GM23248 (cell line): ENCODE results near the gene ZFPL1. TPM values are rescaled to one million over a fixed set of nuclear protein-coding genes. Genes with fewer than 3 reads are reported as not detected.

Experiments
- DNase-seq: peaks from one replicate; pipeline ENCODE4 v3.0.0-alpha.2; 2015
- H2AFZ ChIP-seq: fragments of 200-600 bp; sonication (generic); 2 replicates; pipeline ENCODE4 v1.6.1; 2016; ENCODE audit warnings: antibody characterized with exemption
- H3F3A ChIP-seq: fragments of 200-600 bp; sonication (generic); 2 replicates; pipeline ENCODE4 v1.6.1; 2016; ENCODE audit warnings: mild to moderate bottlenecking, antibody characterized with exemption, mixed run types; ENCODE audit not compliant: insufficient read depth
- H3K27ac ChIP-seq: fragments of 200-600 bp; sonication (generic); 2 replicates; pipeline ENCODE4 v1.5.1; 2016; ENCODE audit warnings: mild to moderate bottlenecking
- H3K27me3 ChIP-seq: fragments of 200-600 bp; sonication (generic); replicated peaks from 2 replicates; pipeline ENCODE4 v1.6.1; 2016; ENCODE audit warnings: mild to moderate bottlenecking; ENCODE audit not compliant: insufficient read depth
- H3K36me3 ChIP-seq: fragments of 200-600 bp; sonication (generic); 2 replicates; pipeline ENCODE4 v1.6.1; 2016; ENCODE audit warnings: low read depth, mild to moderate bottlenecking
- H3K4me1 ChIP-seq: fragments of 200-600 bp; sonication (generic); 2 replicates; pipeline ENCODE4 v1.6.1; 2016; ENCODE audit warnings: mild to moderate bottlenecking; ENCODE audit not compliant: insufficient read depth
- H3K4me2 ChIP-seq: fragments of 200-600 bp; sonication (generic); one replicate; pipeline ENCODE4 v1.6.1; 2016; ENCODE audit warnings: mild to moderate bottlenecking; ENCODE audit not compliant: unreplicated experiment
- H3K4me3 ChIP-seq: fragments of 200-600 bp; sonication (generic); 2 replicates; pipeline ENCODE4 v1.5.1; 2016; ENCODE audit warnings: mild to moderate bottlenecking
- H3K79me2 ChIP-seq: fragments of 200-600 bp; sonication (generic); 2 replicates; pipeline ENCODE4 v1.6.1; 2016; ENCODE audit warnings: mild to moderate bottlenecking; ENCODE audit not compliant: insufficient read depth
- H3K9ac ChIP-seq: fragments of 200-600 bp; sonication (generic); 2 replicates; pipeline ENCODE4 v1.6.1; 2016; ENCODE audit warnings: mild to moderate bottlenecking
- H3K9me2 ChIP-seq: fragments of 200-600 bp; sonication (generic); 2 replicates; pipeline ENCODE4 v1.6.1; 2016; ENCODE audit warnings: mixed run types, mild to moderate bottlenecking, moderate library complexity; ENCODE audit not compliant: insufficient read depth
- H3K9me3 ChIP-seq: fragments of 200-600 bp; sonication (generic); one replicate; pipeline ENCODE4 v1.6.1; 2017; ENCODE audit warnings: low read depth
- H4K20me1 ChIP-seq: fragments of 200-600 bp; sonication (generic); 2 replicates; pipeline ENCODE4 v1.6.0; 2016; ENCODE audit not compliant: insufficient read depth
- EZH2 ChIP-seq: fragments of 200-600 bp; sonication (generic); IDR thresholded peaks from 2 replicates; pipeline ENCODE4 v1.6.1; 2018; ENCODE audit warnings: antibody characterized with exemption, mild to moderate bottlenecking; ENCODE audit not compliant: insufficient read depth, poor library complexity, severe bottlenecking
- EZH2phosphoT487 ChIP-seq: fragments of 200-600 bp; sonication (generic); IDR thresholded peaks from 2 replicates; pipeline ENCODE4 v1.6.1; 2018; ENCODE audit warnings: antibody characterized with exemption, moderate library complexity, mild to moderate bottlenecking, low read depth; ENCODE audit not compliant: insufficient read depth
- WGBS, 2 experiments: methylation state at CpG; one replicate each; pipeline ENCODE4 v1.1.6; 2015 to 2017; ENCODE audit warnings: low lambda C conversion rate in 2 of 2, low coverage in 1 of 2; ENCODE audit errors: missing lambda C conversion rate in 2 of 2; 5-methylcytosine and 5-hydroxymethylcytosine counted together
- in situ Hi-C: fragments of 300-500 bp; cut with MboI; formaldehyde crosslinking; loops from 2 replicates; pipeline ENCODE4 v1.15.0; 2020
- polyA plus RNA-seq: library from polyadenylated mRNA; unstranded; fragments of >200 nt; fragmentation: Nextera tagmentation; extraction: Ambion mirVana; gene quantifications from 2 replicates; pipeline ENCODE4 v1.2.1, GENCODE V29; 2016
- total RNA-seq: library from RNA; depleted of rRNA; stranded (reverse); fragments of >200 nt; shearing (Covaris generic); gene quantifications from 2 replicates; pipeline ENCODE4 v1.2.3, GENCODE V29; 2014; rRNA removed

ZFPL1 gene
- 55.2 and 66.8 TPM in 2 replicates for total RNA-seq
- polyA plus RNA-seq = 62.8 and 64.9 TPM in 2 replicates

GRCh38 chr11:65083834-65084597 lies at the start of gene ZFPL1, which contains the start of gene CDCA5:
ZFPL1 (plus strand) TSS chr11:65084222; CDS start chr11:65084699, 477 bp downstream.
CDCA5 (minus strand) TSS chr11:65084040; CDS start chr11:65083978, 62 bp downstream.
- H3K9me3 ChIP-seq = no peaks in the 10 kb centered on the region
- peak within 1 kb of the TSS; percentile 93 for H3K4me3 ChIP-seq
- no peaks in the 10 kb centered on the region for H3F3A ChIP-seq
- TF ChIP-seq EZH2phosphoT487 = no peak
- TF ChIP-seq EZH2 = no peak
- peak; percentile 99 for DNase-seq
- H3K27me3 ChIP-seq = no peaks in the 10 kb centered on the region
- 0 out of 2 replicates have a peak, but pooled peaks cover 5% of the 10 kb centered on the region for H3K4me1 ChIP-seq
- H3K36me3 ChIP-seq = peaks cover 9% of the 10 kb centered on the region; the same call in 1 of the 2 replicates
- peak within 1 kb of the TSS; percentile 89 for H3K27ac ChIP-seq
- peak within 1 kb of the TSS; percentile 93 for H3K4me2 ChIP-seq
- peak within 1 kb of the TSS; percentile 93 for H2AFZ ChIP-seq
- in situ Hi-C loops = no loop called here
- peaks cover 58% of the 10 kb centered on the region for H3K79me2 ChIP-seq
- no peaks in the 10 kb centered on the region for H3K9me2 ChIP-seq
- peak within 1 kb of the TSS; percentile 94 for H3K9ac ChIP-seq
- H4K20me1 ChIP-seq = no peaks in the 10 kb centered on the region
- WGBS, 2 experiments = 1 to 3% methylated on average over 77 to 79 of the region's 79 CpGs

GRCh38 chr11:65034423-65034822 lies 49.6 kb upstream of the ZFPL1 start:
- Histone ChIP-seq H3K9me3 (no peaks in the 10 kb centered on the region), H3K4me2 (no peak overlapping the region), H3K4me3 (no peak overlapping the region), H3K27ac (no peak overlapping the region), H2AFZ (no peak overlapping the region), H4K20me1 (no peaks in the 10 kb centered on the region), H3K79me2 (no peaks in the 10 kb centered on the region), H3K36me3 (no peaks in the 10 kb centered on the region; the same call in 1 of the 2 replicates), H3K4me1 (no peaks in the 10 kb centered on the region), H3K27me3 (no peaks in the 10 kb centered on the region), H3K9me2 (no peaks in the 10 kb centered on the region), H3K9ac (no peak overlapping the region), H3F3A (no peaks in the 10 kb centered on the region)
- in situ Hi-C loops = no loop called here
- 69 to 74% methylated on average over 2 of the region's 2 CpGs for WGBS, 2 experiments
- no peak for DNase-seq
- TF ChIP-seq EZH2phosphoT487 (no peak), EZH2 (no peak)

- Histone ChIP-seq H3K9me2 (no peaks in the 10 kb centered on the region), H3K4me3 (no peak overlapping the region), H3K9ac (no peak overlapping the region), H3K27ac (no peak overlapping the region), H3K4me1 (no peaks in the 10 kb centered on the region; the same call in 1 of the 2 replicates), H3K27me3 (no peaks in the 10 kb centered on the region), H3K36me3 (no peaks in the 10 kb centered on the region; the same call in 1 of the 2 replicates), H2AFZ (no peak overlapping the region), H3K79me2 (no peaks in the 10 kb centered on the region), H4K20me1 (no peaks in the 10 kb centered on the region), H3K4me2 (no peak overlapping the region), H3K9me3 (no peaks in the 10 kb centered on the region), H3F3A (peaks cover 11% of the 10 kb centered on the region)
- in situ Hi-C loops = no loop called here
- TF ChIP-seq EZH2 (no peak), EZH2phosphoT487 (no peak)
- 68 to 73% methylated on average over 11 of the region's 11 CpGs for WGBS, 2 experiments
- no peak for DNase-seq
Measured at GRCh38 chr11:65035579-65035978, 48.4 kb upstream of the ZFPL1 start.

- Histone ChIP-seq H3K27ac (no peak overlapping the region), H3K9ac (no peak overlapping the region), H3K36me3 (no peaks in the 10 kb centered on the region; the same call in 1 of the 2 replicates), H3K79me2 (peaks cover 3% of the 10 kb centered on the region), H4K20me1 (no peaks in the 10 kb centered on the region), H3K27me3 (no peaks in the 10 kb centered on the region), H3F3A (peaks cover 11% of the 10 kb centered on the region), H3K9me3 (no peaks in the 10 kb centered on the region), H3K4me1 (no peaks in the 10 kb centered on the region; the same call in 1 of the 2 replicates), H3K9me2 (no peaks in the 10 kb centered on the region), H2AFZ (no peak overlapping the region), H3K4me3 (no peak overlapping the region), H3K4me2 (no peak overlapping the region)
- in situ Hi-C loops = no loop called here
- 88 to 92% methylated on average over 6 of the region's 6 CpGs for WGBS, 2 experiments
- DNase-seq = no peak
- TF ChIP-seq EZH2 (no peak), EZH2phosphoT487 (no peak)
Measured at GRCh38 chr11:65036931-65037330, 47.1 kb upstream of the ZFPL1 start.
